ENCODE measurements around the gene UFC1.

Gene UFC1

GRCh38 chr1:161161652-161162051 lies 7.9 kb downstream of the UFC1 start (continued):
- TF ChIP-seq PATZ1 (CRISPR knock-in tag; IDR thresholded peaks at IDR 0.05; ENCODE audit: borderline replicate concordance) (no peak), ZFP30 (CRISPR knock-in tag; IDR thresholded peaks at IDR 0.05) (no peak), ESRRG (CRISPR knock-in tag; IDR thresholded peaks at IDR 0.05) (no peak), ZNF8 (CRISPR knock-in tag; IDR thresholded peaks at IDR 0.05) (no peak), SNAI2 (CRISPR knock-in tag; IDR thresholded peaks at IDR 0.05) (no peak), ARNTL (CRISPR knock-in tag; IDR thresholded peaks at IDR 0.05; ENCODE audit: borderline replicate concordance, low read depth) (no peak)

- ATAC-seq = no peak
- TF ChIP-seq ZFP30 (CRISPR knock-in tag; IDR thresholded peaks at IDR 0.05) (no peak), PPARA (CRISPR knock-in tag; IDR thresholded peaks at IDR 0.05; ENCODE audit: borderline replicate concordance) (no peak), ZNF70 (CRISPR knock-in tag; IDR thresholded peaks at IDR 0.05) (no peak), CSDC2 (CRISPR knock-in tag; IDR thresholded peaks at IDR 0.05) (no peak), OSR1 (CRISPR knock-in tag; IDR thresholded peaks at IDR 0.05) (no peak), SNAI2 (CRISPR knock-in tag; IDR thresholded peaks at IDR 0.05) (no peak), CREB5 (CRISPR knock-in tag; IDR thresholded peaks at IDR 0.05; ENCODE audit: low read depth) (no peak), TSHZ2 (CRISPR knock-in tag; IDR thresholded peaks at IDR 0.05) (no peak), TCF4 (CRISPR knock-in tag; IDR thresholded peaks at IDR 0.05; ENCODE audit: borderline replicate concordance) (no peak), ZNF8 (CRISPR knock-in tag; IDR thresholded peaks at IDR 0.05) (no peak), ZNF565 (CRISPR knock-in tag; conservative IDR thresholded peaks at IDR 0.05; ENCODE audit: low read depth) (no peak), ZC3H10 (CRISPR knock-in tag; IDR thresholded peaks at IDR 0.05) (no peak), ESRRG (CRISPR knock-in tag; IDR thresholded peaks at IDR 0.05) (no peak), BACH2 (CRISPR knock-in tag; IDR thresholded peaks at IDR 0.05; ENCODE audit: borderline replicate concordance) (no peak), CSRNP3 (CRISPR knock-in tag; IDR thresholded peaks at IDR 0.05) (no peak), ZFP3 (CRISPR knock-in tag; IDR thresholded peaks at IDR 0.05) (no peak), ARNTL (CRISPR knock-in tag; IDR thresholded peaks at IDR 0.05; ENCODE audit: borderline replicate concordance, low read depth) (no peak)
Observed at GRCh38 chr1:161162052-161162451, 8.3 kb downstream of the UFC1 start.

- ATAC-seq = no peak
Observed at GRCh38 chr1:161162806-161163205, 9.0 kb downstream of the UFC1 start.

More at GRCh38 chr1:161162806-161163205, 9.0 kb downstream of the UFC1 start:
- TF ChIP-seq PPARA (CRISPR knock-in tag; IDR thresholded peaks at IDR 0.05; ENCODE audit: borderline replicate concordance) (no peak), OSR1 (CRISPR knock-in tag; IDR thresholded peaks at IDR 0.05) (no peak), GLIS3 (CRISPR knock-in tag; IDR thresholded peaks at IDR 0.05) (no peak), BACH2 (CRISPR knock-in tag; IDR thresholded peaks at IDR 0.05; ENCODE audit: borderline replicate concordance) (no peak), ESRRG (CRISPR knock-in tag; IDR thresholded peaks at IDR 0.05) (no peak), RARB (CRISPR knock-in tag; IDR thresholded peaks at IDR 0.05) (no peak), CREB5 (CRISPR knock-in tag; IDR thresholded peaks at IDR 0.05; ENCODE audit: low read depth) (no peak), PATZ1 (CRISPR knock-in tag; IDR thresholded peaks at IDR 0.05; ENCODE audit: borderline replicate concordance) (no peak), ISL1 (CRISPR knock-in tag; IDR thresholded peaks at IDR 0.05) (no peak)
